Hematopoietic multipotent progenitor cell treated with erythropoietin and hydrocortisone succinate and interleukin-3 and kit ligand, for 4 days (in vitro differentiated cells): Measurements from ENCODE around the gene CAMTA1.

Experiments used
- DNase-seq: peaks from one replicate; pipeline ENCODE4 v3.0.0-alpha.2; 2015

Gene CAMTA1

GRCh38 chr1:7333094-7333493 lies 547.8 kb downstream of the CAMTA1 start:
- DNase-seq: no peak

- DNase-seq: no peak
Measured at GRCh38 chr1:7333620-7334019, 548.4 kb downstream of the CAMTA1 start.

- DNase-seq: peak; percentile 36
Measured at GRCh38 chr1:7334475-7335035, 549.3 kb downstream of the CAMTA1 start.

GRCh38 chr1:7335224-7335879 lies 550.1 kb downstream of the CAMTA1 start:
- DNase-seq: no peak

- DNase-seq: no peak
Measured at GRCh38 chr1:7338439-7338838, 553.2 kb downstream of the CAMTA1 start.

- DNase-seq: no peak
Measured at GRCh38 chr1:7339014-7339413, 553.8 kb downstream of the CAMTA1 start.

GRCh38 chr1:7339953-7340352 lies 554.7 kb downstream of the CAMTA1 start:
- DNase-seq: no peak

GRCh38 chr1:7341145-7341905 lies 556.1 kb downstream of the CAMTA1 start:
- DNase-seq: no peak

GRCh38 chr1:7343882-7344281 lies 558.6 kb downstream of the CAMTA1 start:
- DNase-seq: no peak

GRCh38 chr1:7344299-7344698 lies 559.0 kb downstream of the CAMTA1 start:
- no peak for DNase-seq

GRCh38 chr1:7345516-7345915 lies 560.3 kb downstream of the CAMTA1 start:
- no peak for DNase-seq

- DNase-seq: no peak
Measured at GRCh38 chr1:7346070-7346596, 560.9 kb downstream of the CAMTA1 start.

- DNase-seq: no peak
Measured at GRCh38 chr1:7346600-7347570, 561.6 kb downstream of the CAMTA1 start.

GRCh38 chr1:7348073-7348472 lies 562.8 kb downstream of the CAMTA1 start:
- no peak for DNase-seq

- no peak for DNase-seq
Measured at GRCh38 chr1:7348580-7348979, 563.3 kb downstream of the CAMTA1 start.

- no peak for DNase-seq
Measured at GRCh38 chr1:7350804-7351203, 565.5 kb downstream of the CAMTA1 start.

- no peak for DNase-seq
Measured at GRCh38 chr1:7351649-7352048, 566.4 kb downstream of the CAMTA1 start.

- DNase-seq: no peak
Measured at GRCh38 chr1:7352364-7352763, 567.1 kb downstream of the CAMTA1 start.

GRCh38 chr1:7352974-7353373 lies 567.7 kb downstream of the CAMTA1 start:
- DNase-seq: peak; percentile 7

- no peak for DNase-seq
Measured at GRCh38 chr1:7355646-7356045, 570.4 kb downstream of the CAMTA1 start.

- no peak for DNase-seq
Measured at GRCh38 chr1:7356079-7356478, 570.8 kb downstream of the CAMTA1 start.

- DNase-seq: no peak
Measured at GRCh38 chr1:7358425-7358824, 573.2 kb downstream of the CAMTA1 start.

GRCh38 chr1:7360526-7360925 lies 575.3 kb downstream of the CAMTA1 start:
- DNase-seq: no peak
